Renal cortex interstitium (tissue), 11 donors: ENCODE data around the gene VDAC2. TPM values are rescaled to one million over a fixed set of nuclear protein-coding genes. Genes with fewer than 3 reads are reported as not detected.

Experiments used
- DNase-seq, 11 donors: peaks; one replicate each; pipeline ENCODE4 v3.0.0-alpha.2; 2013; ENCODE audit warnings: low read depth in 9 of 11, low spot score in 4 of 11; ENCODE audit errors: extremely low read depth in 1 of 11
- polyA plus RNA-seq, 3 donors: library from polyadenylated mRNA; unstranded; fragments of 120-200 nt; gene quantifications; one replicate each; pipeline ENCODE4 v1.2.1, GENCODE V29; 2013; ENCODE audit not compliant: insufficient read length in 3 of 3

The VDAC2 gene
- polyA plus RNA-seq, 3 donors: 207 to 263 (median 238) TPM

DNA sequence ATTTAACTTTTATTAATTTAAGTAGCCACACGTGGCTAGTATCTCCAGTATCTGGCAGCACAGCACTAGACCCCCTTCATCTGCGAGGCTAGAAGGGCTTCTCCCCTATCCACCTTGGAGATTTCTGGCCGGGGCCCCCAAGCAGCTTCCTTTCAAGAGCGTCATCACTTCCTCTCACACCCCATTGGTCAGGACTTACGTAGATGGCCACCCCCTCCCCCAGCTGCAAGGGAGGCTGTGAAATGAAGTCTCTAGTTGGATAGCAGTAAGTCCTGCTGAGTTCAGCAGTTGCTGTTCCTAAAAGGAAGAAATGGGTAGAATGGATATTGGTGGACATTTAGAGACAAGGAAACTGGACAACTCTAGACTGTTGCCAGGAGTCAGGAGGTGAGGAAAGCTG is 59.0 kb downstream of the VDAC2 start:
- DNase-seq: no peak

DNA sequence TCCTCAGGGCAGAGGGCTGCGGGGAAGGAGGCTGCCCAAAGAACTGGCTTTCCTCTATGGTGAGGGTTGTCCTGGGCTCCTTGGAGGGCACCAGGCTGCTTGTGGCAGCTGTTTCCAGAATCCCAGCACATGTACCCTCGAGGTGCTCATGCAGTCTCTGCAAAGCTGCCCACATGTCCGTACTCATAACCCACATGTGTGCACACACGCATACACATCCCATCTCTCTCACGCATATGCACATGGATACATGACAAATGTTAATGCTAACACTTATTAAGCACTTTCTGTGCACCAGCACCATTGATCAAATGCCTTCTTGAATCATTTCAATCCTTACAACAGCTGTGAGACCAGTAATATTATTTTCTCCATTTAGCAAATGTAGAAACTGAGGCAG is 61.5 kb downstream of the VDAC2 start:
- no peak for DNase-seq

GRCh38 chr10:75272896-75273295 is 62.3 kb downstream of the VDAC2 start:
- DNase-seq: no peak

DNA sequence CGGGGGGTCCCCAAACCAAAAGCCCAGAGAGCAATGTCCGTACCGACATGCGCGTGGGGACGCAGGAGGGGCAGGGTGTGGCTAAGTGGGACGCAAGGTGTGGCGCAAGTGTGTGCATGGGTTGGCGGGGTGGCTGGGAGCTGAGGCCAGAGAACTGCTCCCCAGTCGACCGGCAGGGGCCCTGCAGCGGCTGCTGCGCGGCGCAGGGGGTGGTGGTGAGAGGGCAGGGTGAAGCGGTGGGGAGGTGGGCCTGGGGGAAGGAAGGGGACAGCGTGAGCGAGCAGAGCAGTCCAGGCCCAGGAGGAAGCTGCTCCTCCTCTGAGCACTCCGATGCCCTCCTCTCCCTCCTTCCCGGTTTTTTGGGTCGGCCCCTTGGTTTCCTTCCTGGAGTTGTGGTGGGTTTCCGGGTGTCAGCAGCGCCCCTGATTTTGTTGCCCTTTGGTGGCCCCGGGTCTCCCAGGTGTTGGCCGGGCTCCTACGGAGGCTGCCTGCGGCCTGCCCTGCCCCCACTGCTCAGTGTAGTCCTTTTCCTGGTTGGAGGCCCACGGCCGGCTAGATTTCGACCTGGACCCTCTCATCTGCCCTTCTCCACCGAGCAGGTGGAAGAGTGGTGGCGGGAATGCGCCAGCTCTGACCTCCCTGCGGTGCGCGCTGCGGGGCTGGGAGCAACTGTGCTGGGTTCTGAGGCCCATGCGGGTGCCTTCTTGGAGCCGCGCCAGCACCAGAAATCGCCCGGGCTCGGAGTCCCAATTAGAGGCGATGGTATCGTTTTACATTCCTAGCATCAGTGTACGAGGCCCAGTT is 65.7 kb downstream of the VDAC2 start:
- DNase-seq: no peak

- DNase-seq: no peak
Observed at GRCh38 chr10:75280236-75280635, 69.6 kb downstream of the VDAC2 start.

Other genes with a start within 250 kb of the VDAC2 start
- 10 to 100 TPM; 12.0 to 15.3 (median 14.5) TPM for gene SAMD8, start 99.1 kb upstream of the VDAC2 start, polyA plus RNA-seq
- 10 to 100 TPM in 2 of 3 donors, 1 to 10 TPM in 1; 4.3 to 10.5 (median 10.3) TPM for gene COMTD1, start 25.2 kb downstream of the VDAC2 start, polyA plus RNA-seq
- 10 to 100 TPM; 48.0 to 88.0 (median 76.2) TPM for gene ZNF503, start 191.0 kb downstream of the VDAC2 start, polyA plus RNA-seq
- gene LRMDA, start 220.8 kb downstream of the VDAC2 start, polyA plus RNA-seq: 10 to 100 TPM; 17.1 to 22.3 (median 21.0) TPM